Measurements from ENCODE around the gene MARCKS. TPM values are rescaled to one million over a fixed set of nuclear protein-coding genes. Genes with fewer than 3 reads are reported as not detected.

MARCKS gene
- total and polyA plus RNA-seq, 2 donors (not counting 3 experiments of a cell fraction or from before 2014, with no cell fraction given) = 59.5 to 315 TPM

GRCh38 chr6:113901482-113901881 is 44.3 kb downstream of the MARCKS start:
- ChIA-PET CTCF (interaction anchor here (0.8 kb wide), 1 partner anchor 22 kb away, joined by 3 read pairs; no protein-coding TSS in a partner anchor), POLR2A (no interaction called here)

More at GRCh38 chr6:113901482-113901881, 44.3 kb downstream of the MARCKS start:
- peak; percentile 89 for DNase-seq (ENCODE audit: low read depth, low spot score)
- intact Hi-C loops (cut with micrococcal nuclease) (loop anchor here (10.0 kb wide), 2 partner anchors 717 to 1027 kb away; no protein-coding TSS in a partner anchor), dilution Hi-C loops (cut with MboI; ENCODE audit: extremely low pct_ligation_motif_present, low sequenced_read_pairs) (loop anchor here (25.0 kb wide), 1 partner anchor 889 kb away; no protein-coding TSS in a partner anchor)
- Histone ChIP-seq H3K4me3 (replicated peaks in 1 of 3; ENCODE audit: insufficient read depth in 1 of 3, low read depth in 1 of 3, low read length in 3 of 3) (no peak overlapping the region), H3K9me3 (replicated peaks; ENCODE audit: control insufficient read depth, insufficient read depth, low read length) (no peaks in the 10 kb centered on the region), H2AFZ (ENCODE audit: low read depth, low read length) (no peak overlapping the region), H3K27me3 (ENCODE audit: control insufficient read depth in 2 of 2, insufficient read depth in 2 of 2, low read length in 2 of 2) (no peaks in the 10 kb centered on the region), H3K36me3 (ENCODE audit: control insufficient read depth in 2 of 2, extremely low read depth in 1 of 2, insufficient read depth in 2 of 2, low read length in 2 of 2) (no peaks in the 10 kb centered on the region), H3K4me1 (ENCODE audit: control insufficient read depth, extremely low read depth, insufficient read depth, low read length) (peaks cover 4% of the 10 kb centered on the region), H3K9me1 (replicated peaks; ENCODE audit: control insufficient read depth, extremely low read depth, insufficient read depth, low read length) (no peaks in the 10 kb centered on the region), H3K79me2 (ENCODE audit: control insufficient read depth, insufficient read depth, low read length) (no peaks in the 10 kb centered on the region), H3K9ac (replicated peaks; ENCODE audit: extremely low read depth, insufficient read depth, low read length) (no peak overlapping the region), H3K27ac (ENCODE audit: insufficient read depth, low read depth, low read length) (no peak overlapping the region), H3K4me2 (ENCODE audit: insufficient read depth, low read length) (no peak overlapping the region), H4K20me1 (replicated peaks; ENCODE audit: control insufficient read depth, extremely low read depth, insufficient read depth, low read length) (no peaks in the 10 kb centered on the region)
- TF ChIP-seq POLR2AphosphoS5 (IDR thresholded peaks at IDR 0.05; ENCODE audit: insufficient read depth, low read depth, low read length) (no peak), MYC (IDR thresholded peaks at IDR 0.05; ENCODE audit: low read depth, low read length) (no peak), POLR2A (IDR thresholded peaks at IDR 0.05; ENCODE audit: low read depth, low read length) (no peak), JUN (IDR thresholded peaks at IDR 0.05; ENCODE audit: borderline replicate concordance, insufficient read depth, insufficient read length, low read depth) (no peak), EZH2 (IDR thresholded peaks at IDR 0.05; ENCODE audit: borderline replicate concordance, low read depth, low read length, severe bottlenecking) (no peak), GATA2 (IDR thresholded peaks at IDR 0.05; ENCODE audit: insufficient read depth, insufficient read length, low read depth, low read length) (no peak), MAX (IDR thresholded peaks at IDR 0.05; ENCODE audit: insufficient read depth, insufficient read length) (no peak), FOS (IDR thresholded peaks at IDR 0.05; ENCODE audit: borderline replicate concordance, insufficient read depth, low read length) (no peak), CTCF (IDR thresholded peaks at IDR 0.05; ENCODE audit: extremely low read depth in 1 of 2, insufficient read depth in 1 of 2, low read depth in 1 of 2, low read length in 2 of 2) (no peak)
- FAIRE-seq = peak; percentile 31
- BruUV-seq (replicated peaks) = no TSS peak

Data from endothelial cell of umbilical vein (primary cell).